Left ventricle myocardium superior (tissue), 1 donor: ENCODE results near the gene PSMA3. TPM values are rescaled to one million over a fixed set of nuclear protein-coding genes. Genes with fewer than 3 reads are reported as not detected.
"Not testable (repeated sequence)": the region's sequence is repeated elsewhere in the genome, so short reads cannot be mapped to it uniquely, and the experiment has no call there.

Source experiments
- ATAC-seq: fragments of 200-7000 bp; cut with Tn5 transposase; one replicate; pipeline ENCODE4 v1.9.1; 2020; ENCODE audit warnings: mild to moderate bottlenecking, moderate library complexity
- DNase-seq: peaks from one replicate; pipeline ENCODE4 v3.0.0-alpha.2; 2020
- intact Hi-C: fragments of 100-400 bp; cut with micrococcal nuclease; formaldehyde crosslinking; loops from one replicate; pipeline ENCODE4 v1.11.0; 2022
- total RNA-seq: library from RNA; stranded (reverse); fragmentation: NEBNext Ultra II Directional; extraction: Animal tissue kit (Norgen Biotek cat#: 25700); gene quantifications from one replicate; pipeline ENCODE4 v1.2.1, GENCODE V29; 2021
- donor health status: DM: no; HTN: yes; CAD: no; lungs with severe emphysema.

Gene PSMA3
- total RNA-seq, 1 donor from 2014 or later = 163 TPM

GRCh38 chr14:58258156-58258555, 13.5 kb downstream of the PSMA3 start:
- intact Hi-C loops = no loop called here
- DNase-seq = no peak
- ATAC-seq = no peak

GRCh38 chr14:58262005-58262404, 17.4 kb downstream of the PSMA3 start:
- ATAC-seq, intact Hi-C loops, DNase-seq: not testable (repeated sequence)

- DNase-seq = no peak
- intact Hi-C loops = no loop called here
Observed at GRCh38 chr14:58265401-58265800, 20.8 kb downstream of the PSMA3 start.

GRCh38 chr14:58270628-58271027, 26.0 kb downstream of the PSMA3 start:
- DNase-seq = no peak
- no peak for ATAC-seq
- intact Hi-C loops = no loop called here

More at GRCh38 chr14:58265401-58265800, 20.8 kb downstream of the PSMA3 start:
- no peak for ATAC-seq

- intact Hi-C loops = no loop called here
- DNase-seq = no peak
- ATAC-seq = peak; percentile 91
Observed at GRCh38 chr14:58272588-58273372, 28.1 kb downstream of the PSMA3 start.

GRCh38 chr14:58274881-58275280, 30.2 kb downstream of the PSMA3 start:
- ATAC-seq (no peak), DNase-seq (no peak)
- intact Hi-C loops = no loop called here

GRCh38 chr14:58275527-58276190, 31.0 kb downstream of the PSMA3 start:
- no peak for DNase-seq
- no peak for ATAC-seq
- intact Hi-C loops = no loop called here

GRCh38 chr14:58276208-58276607, 31.6 kb downstream of the PSMA3 start:
- intact Hi-C loops = no loop called here
- ATAC-seq (no peak), DNase-seq (no peak)

GRCh38 chr14:58278177-58278576, 33.5 kb downstream of the PSMA3 start:
- DNase-seq = no peak
- ATAC-seq = no peak
- intact Hi-C loops = no loop called here

GRCh38 chr14:58280954-58281787, 36.5 kb downstream of the PSMA3 start:
- intact Hi-C loops = no loop called here

GRCh38 chr14:58281969-58282368, 37.3 kb downstream of the PSMA3 start:
- ATAC-seq = peak; percentile 8
- intact Hi-C loops = no loop called here
- DNase-seq = no peak

More at GRCh38 chr14:58280954-58281787, 36.5 kb downstream of the PSMA3 start:
- ATAC-seq (peak; percentile 66), DNase-seq (no peak)

GRCh38 chr14:58282925-58283593, 38.4 kb downstream of the PSMA3 start:
- DNase-seq = no peak
- intact Hi-C loops = no loop called here
- ATAC-seq = peak; percentile 18

GRCh38 chr14:58283730-58284129, 39.1 kb downstream of the PSMA3 start:
- ATAC-seq (no peak), DNase-seq (no peak)
- intact Hi-C loops = no loop called here

- ATAC-seq (no peak), DNase-seq (no peak)
- intact Hi-C loops = no loop called here
Observed at GRCh38 chr14:58285132-58285531, 40.5 kb downstream of the PSMA3 start.

GRCh38 chr14:58287607-58288042, 43.0 kb downstream of the PSMA3 start:
- no peak for DNase-seq
- intact Hi-C loops = no loop called here
- no peak for ATAC-seq

- ATAC-seq (no peak), DNase-seq (no peak)
- intact Hi-C loops = no loop called here
Observed at GRCh38 chr14:58288106-58288792, 43.6 kb downstream of the PSMA3 start.

- ATAC-seq (no peak), DNase-seq (no peak)
- intact Hi-C loops = loop anchor here (10.0 kb wide), 1 partner anchor 47 kb away; the partner anchor contains the start of gene PSMA3
Observed at GRCh38 chr14:58291646-58292045, 47.0 kb downstream of the PSMA3 start.

- ATAC-seq (no peak), DNase-seq (no peak)
- intact Hi-C loops = loop anchor here (10.0 kb wide), 1 partner anchor 47 kb away; the partner anchor contains the start of gene PSMA3
Observed at GRCh38 chr14:58292187-58292586, 47.5 kb downstream of the PSMA3 start.
